Superior temporal gyrus (tissue), 1 donor: ENCODE data around the gene TBRG4.
"Not testable (repeated sequence)": the region's sequence is repeated elsewhere in the genome, so short reads cannot be mapped to it uniquely, and the experiment has no call there.

Experiments used
- DNase-seq: peaks from one replicate; pipeline ENCODE4 v3.0.0-alpha.2; 2016; ENCODE audit errors: extremely low spot score

TBRG4 gene

GRCh38 chr7:45116048-45116447 is 4.6 kb upstream of the TBRG4 start:
- no peak for DNase-seq

DNA sequence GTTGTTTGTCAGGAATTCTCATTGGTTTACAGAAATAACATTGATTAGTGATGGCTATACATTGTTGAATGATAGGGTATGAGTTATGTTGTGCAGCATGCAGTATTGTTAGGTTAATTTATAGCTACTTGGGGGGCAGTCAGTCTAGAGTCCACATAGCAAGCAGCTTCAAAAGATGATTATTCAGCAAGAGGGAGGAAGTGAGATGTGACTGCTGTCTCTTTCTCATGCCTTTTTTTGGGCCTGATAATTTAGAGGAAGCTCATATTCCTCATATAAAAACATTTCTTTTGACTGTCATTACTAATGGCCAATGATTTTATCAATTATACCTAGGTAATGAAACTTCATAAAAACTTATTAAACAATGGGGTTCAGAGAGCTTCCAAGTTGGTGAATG is 3.4 kb upstream of the TBRG4 start:
- DNase-seq: no peak

DNA sequence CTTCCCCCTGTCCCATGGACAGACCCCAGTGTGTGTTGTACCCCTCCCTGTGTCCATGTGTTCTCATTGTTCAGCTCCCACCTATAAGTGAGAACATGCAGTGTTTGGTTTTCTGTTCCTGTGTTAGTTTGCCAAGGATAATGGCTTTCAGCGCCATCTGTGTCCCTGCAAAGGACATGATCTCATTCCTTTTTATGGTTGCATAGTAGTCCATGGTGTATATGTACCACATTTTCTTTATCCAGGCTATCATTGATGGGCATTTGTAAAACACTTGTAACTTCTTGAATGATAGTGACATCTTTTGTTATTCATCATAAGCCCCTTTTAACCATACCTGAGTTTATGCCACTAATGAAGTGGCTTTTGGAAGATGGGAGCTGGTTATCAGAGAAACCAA is 2.8 kb upstream of the TBRG4 start:
- not testable (repeated sequence) for DNase-seq

- no peak for DNase-seq
Measured at GRCh38 chr7:45112648-45113047, 1.2 kb upstream of the TBRG4 start.

DNA sequence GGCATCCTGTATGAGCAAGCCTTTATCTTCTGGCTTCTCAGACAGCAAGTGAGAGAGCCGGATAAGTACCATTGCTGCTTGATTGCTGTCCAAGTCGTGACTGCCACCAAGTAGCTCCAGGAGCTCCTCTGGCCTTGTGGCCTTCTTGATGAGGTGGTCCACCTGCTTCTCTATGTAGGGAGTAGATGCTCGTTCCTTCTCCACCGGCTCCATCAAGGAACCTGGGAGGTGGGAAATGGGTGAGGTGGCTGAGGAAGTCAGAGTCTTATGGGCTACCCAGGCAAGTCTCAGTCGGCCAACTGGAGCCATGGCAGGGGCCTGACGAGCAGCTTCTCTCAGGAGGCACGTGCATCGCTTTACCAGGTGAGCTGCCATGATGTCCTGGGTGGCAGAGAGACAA is 2.6 kb downstream of the TBRG4 start:
- no peak for DNase-seq

DNA sequence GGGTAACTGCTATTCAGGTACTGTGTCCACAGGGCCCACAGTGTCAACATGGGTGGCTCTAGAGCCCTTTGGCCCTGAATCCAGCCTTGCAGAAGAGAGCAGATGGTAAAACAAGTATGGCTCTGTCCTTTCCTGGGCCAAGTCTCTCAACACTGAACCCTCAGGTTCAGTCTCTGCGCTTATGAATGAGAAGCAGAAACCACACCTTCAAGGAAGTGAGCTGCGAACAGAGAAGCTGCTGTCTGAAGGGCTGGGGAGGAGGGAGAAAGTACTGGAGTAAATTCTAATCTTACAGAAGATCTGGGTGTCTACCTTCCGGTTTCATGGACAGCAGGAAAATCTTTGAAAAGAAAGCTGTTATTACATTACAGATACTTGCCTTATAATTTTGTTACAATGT is 4.1 kb downstream of the TBRG4 start:
- no peak for DNase-seq

DNA sequence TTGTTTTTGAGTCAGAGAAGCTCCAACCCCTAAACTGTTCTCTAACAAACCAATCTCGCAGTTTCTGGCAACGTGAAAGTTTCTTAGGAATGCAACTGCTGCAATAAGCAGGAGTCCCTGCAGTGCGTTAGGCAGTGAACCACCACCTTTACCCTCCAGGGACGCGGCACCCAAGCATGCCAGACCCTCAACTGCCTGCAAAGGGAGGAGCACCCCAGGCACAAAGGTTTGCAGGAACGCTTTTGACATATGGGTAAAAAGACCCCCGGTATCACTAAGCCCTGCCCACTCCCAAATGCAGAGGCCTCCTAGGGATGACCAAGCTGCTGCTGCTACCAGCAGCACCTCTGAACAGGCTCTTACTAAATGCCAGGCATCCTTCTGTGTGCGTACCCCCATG is 4.7 kb downstream of the TBRG4 start:
- no peak for DNase-seq

GRCh38 chr7:45105588-45106188 is 5.8 kb downstream of the TBRG4 start:
- DNase-seq: no peak

DNA sequence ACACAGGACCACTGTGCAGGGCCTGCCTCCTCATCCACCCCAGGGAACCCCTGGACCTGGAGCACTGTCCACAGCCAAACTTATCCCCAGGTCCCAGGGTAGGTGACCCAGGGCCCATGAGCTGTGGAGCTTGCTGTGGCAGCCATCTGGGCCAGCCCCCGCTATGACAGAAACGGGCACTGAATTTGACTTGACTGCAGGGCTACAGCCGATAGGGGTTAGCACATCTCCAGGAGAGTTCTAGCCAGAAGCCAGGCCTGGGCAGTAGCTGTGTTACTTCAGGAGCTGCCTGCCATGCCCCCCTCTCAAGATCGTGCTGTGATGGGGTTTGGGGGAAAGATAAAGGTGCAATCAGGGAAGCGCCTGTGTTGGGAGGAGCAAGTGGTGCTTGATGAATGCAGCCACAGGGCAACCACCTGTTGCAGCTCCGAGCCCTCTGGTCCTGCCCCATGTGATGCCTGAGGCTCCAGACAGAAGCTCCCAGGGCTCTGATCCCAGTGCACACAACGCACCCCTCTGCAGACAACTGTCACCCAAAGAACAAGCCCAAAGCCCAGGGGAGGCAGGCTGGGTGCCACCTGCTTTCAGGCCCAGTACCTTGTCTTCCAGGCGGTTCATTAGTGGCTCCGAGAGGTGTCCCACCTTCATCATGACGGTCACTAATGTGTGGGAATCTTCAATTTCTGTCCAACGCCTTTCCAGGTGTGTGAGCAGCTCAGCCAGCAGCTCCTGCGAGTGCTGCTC is 6.5 kb downstream of the TBRG4 start:
- DNase-seq: no peak

DNA sequence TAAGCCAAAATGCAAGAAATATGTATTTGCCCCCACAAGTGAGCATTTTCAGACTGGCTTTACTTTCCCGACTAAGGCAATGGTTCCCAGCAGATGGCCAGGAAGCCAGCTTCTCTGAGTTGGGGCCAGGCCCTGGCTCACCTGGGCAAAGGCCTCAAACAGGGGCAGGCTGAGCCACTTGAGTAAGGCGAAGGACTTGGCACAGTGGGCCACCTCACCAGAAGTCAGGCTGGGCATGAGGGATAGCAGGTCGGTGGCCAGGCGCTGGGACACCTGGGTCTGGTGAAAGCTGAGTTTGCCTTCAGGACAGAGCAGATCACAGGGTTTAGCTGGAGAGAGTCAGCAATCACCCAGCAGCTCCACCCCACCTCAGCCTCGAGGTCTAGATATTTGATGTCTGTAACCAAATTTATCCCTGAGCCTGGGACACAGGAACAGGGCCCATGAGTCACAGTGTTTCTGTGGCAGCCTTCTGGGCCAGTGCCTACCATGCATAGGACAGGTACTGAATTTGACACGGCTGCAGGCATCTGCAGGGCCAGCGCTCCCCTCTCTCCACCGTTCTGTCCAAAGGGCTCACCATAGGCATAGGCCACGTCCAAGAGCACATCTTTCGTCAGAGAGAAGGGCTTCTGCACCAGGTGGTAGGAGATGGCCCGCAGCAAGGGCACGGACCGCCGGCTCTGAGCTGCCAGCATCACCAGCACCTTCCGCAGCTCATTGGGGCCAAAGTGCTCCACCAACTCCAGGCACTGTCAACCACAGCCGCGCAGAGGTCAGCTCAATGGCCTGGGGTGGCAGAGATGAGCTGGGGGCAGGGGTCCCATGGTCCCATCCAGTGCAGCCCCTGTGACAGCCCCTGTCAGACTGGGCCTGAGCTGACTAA is 7.3 kb downstream of the TBRG4 start:
- DNase-seq: no peak

DNA sequence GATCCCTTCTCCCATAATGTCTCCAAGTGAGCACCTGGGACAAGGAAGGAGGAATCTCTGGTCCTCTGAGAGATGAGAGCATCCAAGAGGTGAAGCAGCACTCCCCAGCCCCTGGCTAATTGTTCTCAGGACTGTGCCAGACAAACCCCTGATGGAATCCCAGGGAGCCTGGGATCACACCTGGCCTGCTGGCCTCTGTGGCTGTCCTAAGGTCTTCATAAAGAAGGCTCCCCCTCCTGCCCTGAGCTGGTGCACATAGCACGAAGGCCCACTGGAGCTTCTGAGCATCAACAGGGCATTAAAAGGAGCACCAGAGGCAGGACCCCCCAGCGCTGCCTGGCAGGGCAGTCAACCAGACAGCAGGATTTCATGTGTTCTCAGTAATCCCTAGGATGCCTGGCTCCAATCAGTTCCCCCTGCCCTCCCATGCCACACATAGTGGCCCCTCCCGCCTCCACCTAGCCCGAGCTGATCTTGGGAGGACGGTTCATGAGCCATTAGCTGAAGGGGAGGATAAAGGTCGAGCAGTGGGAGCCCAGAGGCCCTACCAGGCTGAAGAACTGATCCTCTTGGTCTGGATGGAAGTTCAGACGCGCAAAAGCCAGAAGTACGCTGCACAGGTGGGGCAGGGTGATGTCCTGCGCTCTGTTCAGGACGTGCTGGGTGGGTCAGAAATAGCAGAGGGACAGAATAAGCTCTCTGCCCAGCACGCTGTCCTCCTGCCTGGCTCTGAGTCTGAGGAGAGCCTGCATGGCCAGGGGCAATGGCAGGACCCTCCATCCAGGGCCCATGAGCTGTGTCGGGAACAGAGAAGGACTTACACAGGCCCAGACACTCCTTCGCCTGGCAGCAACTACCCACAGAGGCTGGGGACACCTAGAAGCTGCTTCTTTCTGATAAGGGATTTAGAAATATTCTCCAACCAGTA is 8.4 kb downstream of the TBRG4 start:
- DNase-seq: no peak

GRCh38 chr7:45101748-45102147 is 9.7 kb downstream of the TBRG4 start:
- no peak for DNase-seq

DNA sequence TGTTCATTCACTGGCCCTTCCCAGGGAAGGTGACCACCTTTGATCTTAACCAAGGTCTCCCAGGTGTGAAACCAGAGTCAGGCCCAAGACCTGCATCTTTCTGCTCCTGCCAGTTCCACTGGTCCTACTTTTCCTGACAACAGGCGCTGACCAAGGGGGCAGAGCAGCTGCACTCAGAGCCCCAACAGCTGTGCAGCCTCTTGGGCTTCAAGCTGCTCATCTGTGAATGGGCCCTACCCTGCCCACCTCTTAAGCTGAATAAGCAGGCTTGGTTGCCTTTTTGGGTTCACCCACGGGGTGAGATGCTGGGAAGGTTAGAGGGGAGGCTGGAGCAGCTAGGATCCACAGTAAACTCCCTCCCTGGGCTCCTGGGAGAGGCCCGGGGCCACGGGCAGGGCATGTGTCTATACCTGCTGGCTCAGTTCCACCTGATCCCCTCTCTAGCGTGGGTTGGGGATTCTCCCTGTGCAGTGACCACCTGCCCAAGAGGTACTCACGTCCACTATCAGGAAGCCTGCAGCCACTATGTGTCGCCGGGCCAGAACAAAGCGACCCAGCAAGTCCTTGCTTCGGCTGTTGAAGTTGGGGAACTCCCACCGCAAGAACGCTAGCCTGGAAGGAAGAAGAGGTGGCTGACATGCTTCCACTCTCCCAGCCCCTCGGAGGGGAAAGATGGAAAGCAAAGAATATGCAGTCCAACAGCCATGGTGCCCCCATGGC is 10.6 kb downstream of the TBRG4 start:
- DNase-seq: no peak

DNA sequence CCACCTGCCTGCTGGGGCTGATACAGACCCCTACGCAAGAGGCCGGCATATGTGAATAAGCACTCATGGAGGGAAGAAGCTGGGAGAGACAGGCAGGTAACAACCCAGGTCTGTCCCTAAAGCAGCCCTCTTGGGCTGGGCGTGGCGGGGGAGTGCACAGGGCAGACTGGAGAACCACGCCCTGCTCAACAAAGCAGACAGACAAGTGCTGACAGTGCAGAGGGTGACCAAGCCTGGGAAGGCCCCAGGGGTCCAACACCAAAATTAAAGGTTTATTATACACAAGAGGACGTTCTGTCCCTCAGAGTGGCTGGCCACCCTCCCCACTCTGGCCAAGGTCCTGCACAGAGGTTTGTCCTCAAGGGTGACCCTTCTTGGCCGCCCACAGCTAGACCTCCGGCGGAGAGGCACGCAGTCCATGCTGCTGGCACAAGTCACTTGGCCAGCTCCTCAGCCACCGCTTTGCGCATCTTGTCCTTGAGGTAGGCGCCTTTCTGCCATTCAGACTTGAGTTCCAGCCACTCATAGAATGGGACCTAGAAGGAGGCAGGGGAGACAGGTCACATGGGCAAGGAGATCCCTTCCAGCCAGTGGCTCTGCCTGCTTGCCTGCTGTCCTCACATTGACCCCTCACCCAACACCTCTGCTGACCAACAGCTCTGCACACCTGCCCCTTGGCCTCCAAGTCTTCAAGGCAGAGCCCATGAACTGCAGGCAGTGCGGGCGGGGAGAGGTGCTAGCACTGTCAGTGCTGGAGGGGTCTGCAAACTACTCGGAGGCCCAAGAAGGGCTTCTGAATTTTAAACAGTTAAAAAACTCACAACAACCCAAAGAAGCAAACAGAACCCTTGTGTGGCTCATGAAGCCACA is 11.4 kb downstream of the TBRG4 start:
- DNase-seq: no peak

DNA sequence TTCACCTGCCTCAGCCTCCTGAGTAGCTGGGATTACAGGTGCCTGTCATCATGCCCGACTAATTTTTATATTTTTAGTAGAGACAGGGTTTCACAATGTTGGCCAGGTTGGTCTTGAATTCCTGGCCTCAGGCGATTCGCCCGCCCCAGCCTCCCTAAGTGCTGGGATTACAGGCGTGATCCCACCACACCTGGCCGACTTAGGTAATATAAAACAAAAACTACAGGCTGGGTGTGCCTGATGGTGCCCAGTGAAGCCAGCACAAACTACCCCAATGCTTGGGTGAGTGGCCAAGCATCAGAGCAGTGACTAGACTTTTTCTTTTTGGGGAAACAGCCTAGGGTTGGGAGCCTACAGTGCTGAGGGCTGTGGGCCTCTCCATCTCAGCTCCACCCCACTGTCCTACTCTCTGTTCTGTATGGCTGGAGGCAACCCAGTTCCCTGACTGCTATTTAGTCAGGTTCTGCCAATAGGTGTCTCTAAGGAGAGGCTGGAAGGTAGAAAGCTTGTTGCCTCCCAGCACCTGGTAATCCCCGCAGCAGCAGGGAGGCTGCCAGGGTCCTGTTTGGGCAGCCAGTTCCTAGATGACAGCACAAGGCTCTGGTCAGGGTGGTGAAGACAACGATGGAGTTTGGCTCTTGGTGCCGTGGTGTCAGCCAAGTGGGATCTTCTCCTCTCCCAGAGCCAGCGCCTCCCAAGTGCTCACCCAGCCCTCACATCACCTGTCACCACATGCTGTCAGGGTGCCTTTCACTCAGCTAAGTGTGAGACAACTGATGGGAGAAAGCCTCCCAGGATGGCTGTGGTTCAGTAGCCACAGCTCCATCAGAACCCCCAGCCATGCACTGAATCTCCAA is 12.3 kb downstream of the TBRG4 start:
- no peak for DNase-seq

DNA sequence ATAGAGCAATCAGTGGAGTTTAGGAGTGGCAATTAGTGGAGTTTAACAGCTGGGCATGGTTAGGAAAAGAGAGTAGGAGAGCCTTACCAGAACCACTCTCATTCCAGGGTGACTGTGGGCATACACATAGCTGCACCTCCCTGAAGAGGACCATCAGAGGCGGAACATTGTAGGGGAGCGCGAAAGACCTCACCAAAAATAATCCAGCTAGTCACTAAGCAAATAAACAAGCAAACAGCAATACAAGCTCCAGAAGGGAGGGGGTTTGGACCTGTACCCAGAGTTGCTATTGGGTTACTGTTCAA is 18.6 kb downstream of the TBRG4 start:
- no peak for DNase-seq

GRCh38 chr7:45092100-45092930 is 19.2 kb downstream of the TBRG4 start:
- DNase-seq: no peak

DNA sequence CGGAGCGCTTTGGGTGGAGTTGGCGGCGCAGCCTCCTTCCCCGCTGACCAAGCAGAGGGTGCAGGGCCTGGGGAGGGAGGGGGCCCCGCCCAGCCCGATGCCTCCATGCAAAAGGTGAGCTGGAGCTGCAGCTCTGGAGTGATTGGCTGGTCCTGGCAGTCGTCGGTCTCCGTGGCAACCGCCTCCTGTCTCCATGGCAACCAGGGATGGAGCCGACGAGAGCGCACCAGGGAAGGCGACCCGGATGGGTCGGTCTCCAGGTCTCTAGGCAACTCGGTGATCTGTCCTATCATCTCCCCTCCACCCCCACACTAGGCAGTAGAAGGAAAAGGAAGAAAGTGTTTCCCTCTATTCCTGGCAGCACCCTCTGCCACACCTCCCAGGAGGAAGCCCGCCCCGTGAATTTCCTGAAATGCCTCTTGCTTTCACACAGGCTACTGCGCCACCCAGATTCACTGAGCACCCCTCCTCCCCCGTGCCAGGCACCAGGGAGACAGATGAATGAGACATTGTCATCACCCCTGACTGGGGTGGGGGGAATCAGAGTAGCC is 22.1 kb downstream of the TBRG4 start:
- DNase-seq: peak; percentile 97
